KBM-7 (cell line): Measurements from ENCODE around the gene COG4.

Experiments
- DNase-seq: peaks from one replicate; pipeline ENCODE4 v3.0.0-alpha.2; 2015
- in situ Hi-C: fragments of 300-500 bp; cut with MboI; formaldehyde crosslinking; loops from 2 replicates; pipeline ENCODE4 v1.14.3; 2020; ENCODE audit warnings: low sequenced_read_pairs, low pct_unique_long_range_greater_than_20kb, mixed read lengths

The COG4 gene

DNA sequence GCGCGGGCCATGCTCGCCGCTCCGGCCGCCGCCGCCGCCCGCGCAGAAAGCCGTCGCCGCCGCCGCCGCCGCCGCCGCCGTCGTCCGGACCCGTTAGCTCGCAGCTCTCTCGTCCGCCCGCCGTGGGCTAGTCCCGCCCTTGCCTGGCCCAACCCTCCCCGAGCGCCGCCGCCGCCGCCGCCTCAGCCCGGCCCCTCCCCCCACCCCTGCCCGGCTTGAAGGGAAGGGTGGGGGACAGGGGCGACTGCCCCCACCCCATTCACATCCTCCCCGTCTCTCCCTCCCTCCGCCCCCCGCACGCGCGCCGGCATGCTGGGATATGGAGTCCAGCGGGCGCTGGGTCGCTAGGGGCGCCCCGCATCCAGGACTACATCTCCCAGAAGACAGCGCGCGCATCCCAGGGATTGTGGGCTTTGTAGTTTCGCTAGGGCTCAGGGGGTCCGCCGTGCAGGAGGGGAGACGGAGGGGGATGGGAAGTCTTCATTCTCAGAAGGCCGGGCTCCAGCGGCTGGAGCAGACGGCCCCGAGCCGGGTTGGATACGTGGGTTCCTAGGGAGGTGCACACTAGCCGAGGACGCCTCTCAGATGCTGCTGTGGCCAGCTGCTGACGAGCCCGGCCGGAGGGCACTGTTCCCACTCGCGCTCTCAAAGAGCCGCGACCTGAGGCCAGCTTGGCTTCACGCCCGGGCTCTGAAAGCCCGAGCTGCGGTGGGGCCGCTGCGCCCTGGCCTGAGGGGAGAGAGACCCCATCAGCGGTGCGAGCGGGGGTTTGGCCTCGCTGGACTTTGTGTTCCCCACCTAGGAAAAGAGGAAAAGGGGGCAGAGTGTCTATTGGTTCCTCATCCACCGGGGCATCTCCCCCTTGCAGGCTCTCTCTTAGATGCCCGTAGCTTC, 84.1 kb downstream of the COG4 start, which contains the start of gene ST3GAL2:
ST3GAL2 (minus strand) TSS at position 132 of the 894 bp plus-strand sequence. CDS start 40,570 bp downstream, outside the sequence.
- DNase-seq = peak; percentile 94
- in situ Hi-C loops = no loop called here

DNA sequence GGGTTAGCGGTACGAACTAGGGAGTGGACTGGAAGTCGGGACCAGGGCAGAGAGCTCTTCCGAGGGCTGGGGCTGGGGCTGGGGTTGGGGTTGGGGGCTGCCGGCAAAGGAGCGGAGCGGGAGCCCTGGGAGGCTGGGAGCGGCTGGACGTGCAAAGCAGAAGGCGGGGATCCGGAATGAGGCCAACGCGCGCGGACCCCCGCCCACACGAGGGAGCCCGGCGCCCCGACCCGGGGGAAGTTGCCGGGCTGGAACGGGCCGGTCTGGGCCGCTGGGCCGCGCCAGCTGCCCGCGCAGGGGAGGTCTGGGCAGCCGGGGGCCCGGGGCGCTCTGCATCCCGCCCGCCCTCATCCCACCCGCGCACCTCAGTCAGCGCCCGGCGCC, 84.8 kb downstream of the COG4 start:
- in situ Hi-C loops = no loop called here
- no peak for DNase-seq

- DNase-seq = no peak
Measured at GRCh38 chr16:70437582-70438557, 85.5 kb downstream of the COG4 start.

DNA sequence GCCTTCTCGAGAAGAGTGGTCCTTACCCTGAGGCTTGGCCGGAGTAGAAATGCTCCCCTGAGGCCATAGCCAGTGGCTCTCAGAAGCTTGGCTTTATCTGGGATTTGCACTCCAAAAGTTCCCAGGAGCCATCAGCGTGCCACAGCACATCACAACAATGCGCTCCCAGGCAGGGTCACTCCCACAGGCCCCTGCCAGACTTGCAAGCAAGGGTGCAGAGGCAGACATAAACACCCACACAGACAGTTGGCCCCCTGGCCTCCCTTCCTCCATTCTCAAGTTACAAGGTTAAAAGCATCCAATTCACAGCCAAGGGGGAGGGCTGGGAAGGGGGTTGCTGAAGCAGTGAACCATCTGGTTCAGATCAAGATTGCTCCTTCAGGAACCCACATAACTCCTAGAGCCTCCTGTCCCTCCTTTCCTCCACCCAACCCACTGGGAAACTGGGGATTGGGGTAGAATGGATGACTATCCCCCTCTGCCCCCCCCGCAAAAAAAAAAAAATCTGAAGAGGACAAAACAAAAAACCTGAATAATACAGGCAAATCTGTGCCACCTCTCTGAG, 86.3 kb downstream of the COG4 start:
- DNase-seq = peak; percentile 84
- in situ Hi-C loops = no loop called here

More at GRCh38 chr16:70437582-70438557, 85.5 kb downstream of the COG4 start:
- in situ Hi-C loops = no loop called here

- DNase-seq = no peak
- in situ Hi-C loops = no loop called here
Measured at GRCh38 chr16:70434484-70435260, 88.7 kb downstream of the COG4 start.

GRCh38 chr16:70433458-70434103, 89.8 kb downstream of the COG4 start:
- in situ Hi-C loops = no loop called here
- peak; percentile 51 for DNase-seq

DNA sequence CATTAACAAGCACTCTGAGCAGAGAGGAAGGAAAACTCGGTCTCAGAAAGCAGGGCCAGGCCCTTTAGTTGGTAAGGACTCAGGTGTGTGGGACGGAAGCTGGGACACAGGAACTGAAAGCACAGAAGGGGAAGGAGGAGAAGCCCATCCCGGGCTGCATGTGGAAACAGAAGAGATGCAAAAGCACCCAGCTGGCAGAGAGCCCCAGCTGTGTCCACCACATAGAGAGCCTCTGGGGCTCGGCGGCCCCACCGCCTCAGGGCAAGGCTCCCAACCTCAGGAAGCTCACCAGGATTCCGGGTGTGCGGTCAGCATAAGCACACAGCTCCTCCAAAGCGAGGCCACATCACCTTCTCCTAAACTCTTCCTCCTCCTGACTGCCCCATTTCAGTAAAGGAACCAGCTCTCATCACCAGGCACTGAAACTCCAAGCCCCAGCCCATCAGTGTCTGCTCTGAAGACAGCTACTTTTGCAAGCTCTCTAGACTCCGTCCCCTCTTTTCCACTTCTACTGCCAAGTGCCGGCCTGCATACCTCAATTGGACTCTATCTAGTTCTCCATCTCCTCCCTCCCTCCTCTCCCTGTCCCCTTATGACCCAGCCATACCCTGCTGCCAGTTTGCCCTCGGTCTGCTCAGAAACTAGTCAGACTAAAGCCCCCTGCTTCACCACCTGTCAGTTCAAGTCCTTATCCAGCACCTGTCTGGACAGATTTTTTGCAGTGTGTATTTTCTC, 90.5 kb downstream of the COG4 start:
- in situ Hi-C loops = no loop called here

DNA sequence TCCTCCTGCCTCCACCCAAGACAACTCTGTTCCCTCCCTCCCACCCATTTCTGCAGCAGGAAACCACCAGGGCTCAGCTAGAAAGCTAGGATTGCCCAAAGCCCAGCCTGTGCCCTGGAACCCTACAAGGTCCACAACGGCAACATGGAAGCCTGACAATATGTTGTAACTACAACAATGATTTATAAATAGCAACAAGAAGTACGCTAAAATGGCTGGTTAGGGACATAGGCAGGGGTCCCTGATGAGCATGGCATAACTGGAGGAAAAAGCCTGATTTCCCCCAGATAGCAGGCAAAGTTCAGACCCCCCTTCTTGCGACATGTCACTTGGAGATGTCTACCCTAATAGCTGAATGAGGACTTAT, 91.0 kb downstream of the COG4 start:
- peak; percentile 29 for DNase-seq

More for the DNA sequence above, 90.5 kb downstream of the COG4 start:
- no peak for DNase-seq

DNA sequence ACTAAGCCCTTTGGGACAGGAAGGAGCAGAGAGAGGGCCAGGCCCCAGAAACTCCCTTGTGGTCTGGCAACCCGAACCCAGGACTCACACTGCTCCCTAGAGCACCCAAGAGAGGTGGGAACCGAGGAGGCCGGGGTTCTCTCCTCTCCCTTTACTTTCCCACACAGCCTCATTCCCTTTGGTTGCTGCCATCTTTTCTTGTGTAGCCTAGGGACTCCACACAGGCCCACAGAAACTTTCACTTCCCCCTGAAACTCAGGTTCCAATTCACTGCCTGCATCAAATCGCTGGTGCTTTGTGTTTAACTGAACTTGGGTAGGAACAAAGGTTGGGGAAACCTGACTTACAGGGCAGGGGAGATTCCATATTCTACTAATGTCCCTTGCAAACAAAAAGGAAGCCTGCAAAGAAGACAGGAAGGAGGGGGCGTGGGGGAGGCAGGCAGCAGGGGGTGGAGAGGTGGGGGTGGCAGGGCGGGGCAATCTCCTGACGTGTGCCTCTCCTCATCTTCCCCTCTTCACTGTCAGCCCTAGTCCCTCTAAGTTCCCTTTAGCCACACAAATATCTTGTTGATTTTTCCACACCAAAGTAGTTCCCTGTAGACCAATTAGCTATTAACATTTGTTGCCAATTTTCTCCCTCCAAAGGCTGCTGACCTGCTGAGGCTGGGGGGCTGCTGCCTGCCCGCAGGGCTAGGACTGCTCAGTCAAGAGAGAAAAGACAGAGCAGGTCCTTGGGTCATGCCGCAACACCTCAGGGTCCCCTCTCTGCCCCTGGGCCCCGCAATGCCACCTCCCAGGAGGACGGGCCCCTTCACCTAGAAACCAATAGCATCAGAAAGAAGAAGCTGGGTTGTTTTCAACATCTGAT, 92.5 kb downstream of the COG4 start:
- in situ Hi-C loops = no loop called here
- DNase-seq = peak; percentile 83

More for the DNA sequence above, 91.0 kb downstream of the COG4 start:
- in situ Hi-C loops = no loop called here
